Thoracic aorta (tissue), 2 donors: ENCODE results near the gene RNPEPL1. TPM values are rescaled to one million over a fixed set of nuclear protein-coding genes. Genes with fewer than 3 reads are reported as not detected.
"Not testable (repeated sequence)": the region's sequence is repeated elsewhere in the genome, so short reads cannot be mapped to it uniquely, and the experiment has no call there.

Experiments used
- ATAC-seq: fragments of 150-250 bp; one replicate; pipeline ENCODE4 v1.8.0; 2017; ENCODE audit warnings: low read depth; ENCODE audit not compliant: insufficient number of reproducible peaks, low FRiP score
- DNase-seq: peaks from one replicate; pipeline ENCODE4 v3.0.0-alpha.2; 2020; ENCODE audit warnings: low spot score
- H3K27ac ChIP-seq, 2 donors: fragments of 200-600 bp; sonication (generic); 1 replicate in 1 of 2; 2 replicates in 1 of 2; pipeline ENCODE4 v1.5.1; 2016; ENCODE audit warnings: mild to moderate bottlenecking in 2 of 2, moderate library complexity in 2 of 2
- H3K27me3 ChIP-seq: fragments of 200-600 bp; sonication (generic); replicated peaks from 2 replicates; pipeline ENCODE4 v1.6.0; 2016; ENCODE audit warnings: mild to moderate bottlenecking; ENCODE audit not compliant: insufficient read depth
- H3K36me3 ChIP-seq: fragments of 200-600 bp; sonication (generic); one replicate; pipeline ENCODE4 v1.5.1; 2016
- H3K4me1 ChIP-seq, 2 donors: fragments of 200-600 bp; sonication (generic); 1 replicate in 1 of 2; 2 replicates in 1 of 2; pipeline versions ENCODE4 v1.5.1 to v1.6.0; 2016; ENCODE audit warnings: low read depth in 2 of 2, mild to moderate bottlenecking in 1 of 2; ENCODE audit not compliant: control insufficient read depth in 1 of 2
- H3K4me3 ChIP-seq: fragments of 200-600 bp; sonication (generic); 2 replicates; pipeline ENCODE4 v1.5.1; 2016; ENCODE audit warnings: mild to moderate bottlenecking
- H3K9me3 ChIP-seq: fragments of 200-600 bp; sonication (generic); 2 replicates; pipeline ENCODE4 v1.5.1; 2016
- CTCF ChIP-seq: fragments of 200-600 bp; sonication (generic); IDR thresholded peaks from one replicate; pipeline ENCODE4 v1.5.1; 2019; ENCODE audit warnings: antibody characterized with exemption
- total RNA-seq, 2 donors: library from RNA; depleted of rRNA; stranded (reverse); fragments of >200 nt; gene quantifications; one replicate each; pipeline versions ENCODE4 v1.1.0 to v1.2.3, GENCODE V29; 2016

Gene RNPEPL1
- total RNA-seq, 2 donors from 2014 or later = 71.1 to 101 TPM

- no peaks in the 10 kb centered on the region for H3K27me3 ChIP-seq
- no peak for TF ChIP-seq CTCF
- no peak overlapping the region for H3K27ac ChIP-seq
- H3K9me3 ChIP-seq = no peaks in the 10 kb centered on the region
- DNase-seq (no peak), ATAC-seq (no peak)
- no peaks in the 10 kb centered on the region for H3K4me1 ChIP-seq
- H3K4me3 ChIP-seq = no peak overlapping the region
- H3K36me3 ChIP-seq = no peaks in the 10 kb centered on the region
These were observed 46.1 kb downstream of the RNPEPL1 start for GRCh38 chr2:240614391-240614790.

- no peak for DNase-seq
- TF ChIP-seq CTCF = no peak
- no peaks in the 10 kb centered on the region for H3K27me3 ChIP-seq
These were observed 47.1 kb downstream of the RNPEPL1 start for GRCh38 chr2:240615396-240615795.

GRCh38 chr2:240615820-240616547 lies 47.7 kb downstream of the RNPEPL1 start:
- H3K27me3 ChIP-seq = no peaks in the 10 kb centered on the region
- no peak overlapping the region for H3K4me3 ChIP-seq
- H3K9me3 ChIP-seq = no peaks in the 10 kb centered on the region
- no peak overlapping the region for H3K27ac ChIP-seq
- H3K36me3 ChIP-seq = no peaks in the 10 kb centered on the region
- DNase-seq (no peak), ATAC-seq (no peak)
- TF ChIP-seq CTCF = no peak
- H3K4me1 ChIP-seq = no peaks in the 10 kb centered on the region

More at GRCh38 chr2:240615396-240615795, 47.1 kb downstream of the RNPEPL1 start:
- Histone ChIP-seq H3K4me1 (no peaks in the 10 kb centered on the region), H3K36me3 (no peaks in the 10 kb centered on the region), H3K27ac (no peak overlapping the region), H3K9me3 (no peaks in the 10 kb centered on the region), H3K4me3 (no peak overlapping the region)
- no peak for ATAC-seq

DNA sequence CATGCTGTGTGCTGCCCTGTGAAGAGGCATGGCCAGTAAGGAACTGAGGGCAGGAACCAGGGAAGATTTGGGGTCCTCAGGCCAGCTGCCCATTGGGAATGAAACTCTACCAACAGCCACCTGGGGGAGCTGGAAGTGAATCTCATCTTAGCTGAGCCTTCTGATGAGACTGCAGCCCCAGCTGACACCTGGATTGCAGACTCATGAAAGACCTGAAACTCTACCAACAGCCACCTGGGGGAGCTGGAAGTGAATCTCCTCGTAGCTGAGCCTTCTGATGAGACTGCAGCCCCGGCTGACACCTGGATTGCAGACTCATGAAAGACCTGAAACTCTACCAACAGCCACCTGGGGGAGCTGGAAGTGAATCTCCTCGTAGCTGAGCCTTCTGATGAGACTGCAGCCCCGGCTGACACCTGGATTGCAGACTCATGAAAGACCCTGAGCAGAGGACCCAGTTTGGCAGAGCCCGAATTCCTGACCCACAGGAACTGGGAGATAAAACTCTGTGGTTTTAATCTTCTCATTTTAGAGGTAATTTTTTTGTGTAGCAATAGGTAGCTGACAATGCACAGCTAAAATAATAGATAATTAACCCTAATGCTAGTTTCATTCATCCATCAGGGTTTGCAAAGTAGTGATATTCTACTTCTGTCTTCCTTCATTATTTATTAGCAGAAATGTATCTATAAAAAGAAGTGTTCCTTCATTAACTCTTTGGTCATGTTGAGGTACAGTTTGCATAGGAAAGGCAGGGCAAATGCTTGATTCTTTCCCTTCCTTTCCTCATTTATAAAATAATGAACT lies 48.8 kb downstream of the RNPEPL1 start:
- not testable (repeated sequence) for H3K27me3 ChIP-seq, H3K27ac ChIP-seq, ATAC-seq, H3K36me3 ChIP-seq, DNase-seq, H3K9me3 ChIP-seq, H3K4me1 ChIP-seq, H3K4me3 ChIP-seq

DNA sequence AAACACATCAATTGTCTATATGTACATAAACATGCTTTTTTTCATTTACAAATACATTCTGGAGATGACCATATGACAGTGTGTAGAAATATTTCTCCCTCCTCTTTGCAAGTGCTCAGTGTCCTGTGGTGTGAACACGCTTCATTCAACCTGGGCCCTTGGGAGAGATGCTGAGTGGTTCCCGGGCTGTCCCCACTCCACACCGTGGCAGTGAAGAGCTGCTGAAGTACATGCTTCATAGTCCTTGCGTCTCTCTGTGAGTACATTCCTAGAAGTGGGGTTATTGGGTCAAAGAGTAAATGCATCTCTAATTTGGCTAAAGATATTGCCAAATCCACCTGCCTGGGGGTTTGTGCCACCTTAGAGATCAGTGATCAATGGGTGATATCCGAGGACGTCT lies 50.5 kb downstream of the RNPEPL1 start:
- Histone ChIP-seq H3K27ac (no peak overlapping the region), H3K4me1 (no peaks in the 10 kb centered on the region), H3K9me3 (no peaks in the 10 kb centered on the region), H3K4me3 (no peak overlapping the region), H3K27me3 (no peaks in the 10 kb centered on the region), H3K36me3 (no peaks in the 10 kb centered on the region)
- TF ChIP-seq CTCF = no peak
- DNase-seq (no peak), ATAC-seq (no peak)
